Activated naive CD4-positive, alpha-beta T cell (primary cell): Measurements from ENCODE around the gene HPCAL1.

Source experiments
- DNase-seq, 4 experiments: peaks; one replicate each; lab custom pipeline; 2025; lab: John Stamatoyannopoulos, UW

Gene HPCAL1

GRCh38 chr2:10269711-10270610 lies 32.7 kb upstream of the HPCAL1 start:
- DNase-seq = no peak

- DNase-seq = no peak
Measured at GRCh38 chr2:10271509-10271908, 31.2 kb upstream of the HPCAL1 start.

GRCh38 chr2:10271946-10272345 lies 30.8 kb upstream of the HPCAL1 start:
- no peak for DNase-seq

GRCh38 chr2:10272464-10272863 lies 30.2 kb upstream of the HPCAL1 start:
- DNase-seq = no peak

- no peak for DNase-seq
Measured at GRCh38 chr2:10273215-10274175, 29.2 kb upstream of the HPCAL1 start.

GRCh38 chr2:10274376-10274775 lies 28.3 kb upstream of the HPCAL1 start:
- no peak for DNase-seq

- no peak for DNase-seq
Measured at GRCh38 chr2:10274983-10275802, 27.5 kb upstream of the HPCAL1 start.

GRCh38 chr2:10276481-10277292 lies 26.0 kb upstream of the HPCAL1 start:
- DNase-seq = no peak

GRCh38 chr2:10277293-10278028 lies 25.2 kb upstream of the HPCAL1 start:
- DNase-seq = no peak

- no peak for DNase-seq
Measured at GRCh38 chr2:10278029-10278762, 24.5 kb upstream of the HPCAL1 start.

- no peak for DNase-seq
Measured at GRCh38 chr2:10278763-10279471, 23.8 kb upstream of the HPCAL1 start.

- DNase-seq = no peak
Measured at GRCh38 chr2:10279472-10279870, 23.2 kb upstream of the HPCAL1 start.

- DNase-seq = no peak
Measured at GRCh38 chr2:10279946-10280463, 22.7 kb upstream of the HPCAL1 start.

GRCh38 chr2:10281891-10282290 lies 20.8 kb upstream of the HPCAL1 start:
- no peak for DNase-seq

GRCh38 chr2:10282611-10283105 lies 20.0 kb upstream of the HPCAL1 start:
- no peak for DNase-seq

GRCh38 chr2:10283106-10284062 lies 19.3 kb upstream of the HPCAL1 start:
- no peak for DNase-seq
